Glutamatergic neuron (in vitro differentiated cells): ENCODE data around the gene COPS4. TPM values are rescaled to one million over a fixed set of nuclear protein-coding genes. Genes with fewer than 3 reads are reported as not detected.
A peak's percentile ranks its signal among the peaks of the same experiment; 100 is the strongest.

Experiments
- DNase-seq: peaks from one replicate; pipeline ENCODE4 v3.0.0; 2022
- H3K27ac Mint-ChIP-seq: one replicate; pipeline ENCODE4 v1.8.0; 2020; ENCODE audit warnings: mild to moderate bottlenecking, mixed read lengths, inconsistent platforms; ENCODE audit not compliant: unreplicated experiment
- H3K27me3 Mint-ChIP-seq: one replicate; pipeline ENCODE4 v1.8.0; 2020; ENCODE audit warnings: mild to moderate bottlenecking, moderate library complexity, mixed read lengths, inconsistent platforms; ENCODE audit not compliant: unreplicated experiment
- H3K36me3 Mint-ChIP-seq: one replicate; pipeline ENCODE4 v1.8.0; 2020; ENCODE audit warnings: mild to moderate bottlenecking, mixed read lengths, inconsistent platforms; ENCODE audit not compliant: unreplicated experiment
- H3K4me1 Mint-ChIP-seq: one replicate; pipeline ENCODE4 v1.8.0; 2020; ENCODE audit warnings: mild to moderate bottlenecking, low read depth, mixed read lengths, inconsistent platforms; ENCODE audit not compliant: unreplicated experiment
- H3K4me3 Mint-ChIP-seq: one replicate; pipeline ENCODE4 v1.8.0; 2020; ENCODE audit warnings: mild to moderate bottlenecking, mixed read lengths, inconsistent platforms; ENCODE audit not compliant: unreplicated experiment
- H3K9me3 Mint-ChIP-seq: one replicate; pipeline ENCODE4 v1.8.0; 2020; ENCODE audit warnings: mild to moderate bottlenecking, moderate library complexity, mixed read lengths, inconsistent platforms; ENCODE audit not compliant: unreplicated experiment
- CTCF ChIP-seq: fragments of 200-600 bp; sonication (generic); IDR thresholded peaks from one replicate; pipeline ENCODE4 v1.5.0; 2021; ENCODE audit not compliant: partially characterized antibody, unreplicated experiment
- total RNA-seq: library from RNA; stranded (reverse); fragmentation: NEBNext Ultra II Directional; extraction: Animal tissue kit (Norgen Biotek cat#: 25700); gene quantifications from one replicate; pipeline ENCODE4 v1.2.1, GENCODE V29; 2021; ENCODE audit not compliant: unreplicated experiment

Gene COPS4
- total RNA-seq, 1 donor from 2014 or later: 35.2 TPM

- no peak overlapping the region for H3K27ac Mint-ChIP-seq
- H3K36me3 Mint-ChIP-seq: peaks cover 5% of the 10 kb centered on the region
- DNase-seq: no peak
- no peak for TF ChIP-seq CTCF
- peaks cover 9% of the 10 kb centered on the region for H3K9me3 Mint-ChIP-seq
- H3K4me1 Mint-ChIP-seq: no peaks in the 10 kb centered on the region
- peaks cover 3% of the 10 kb centered on the region for H3K27me3 Mint-ChIP-seq
- no peak overlapping the region for H3K4me3 Mint-ChIP-seq
These were observed 10.8 kb upstream of the COPS4 start for GRCh38 chr4:83024233-83024632.

- no peak overlapping the region for H3K27ac Mint-ChIP-seq
- H3K4me3 Mint-ChIP-seq: no peak overlapping the region
- H3K27me3 Mint-ChIP-seq: peaks cover 3% of the 10 kb centered on the region
These were observed 9.4 kb upstream of the COPS4 start for GRCh38 chr4:83025563-83025962.

GRCh38 chr4:83028976-83029375, 6.0 kb upstream of the COPS4 start:
- no peak overlapping the region for H3K27ac Mint-ChIP-seq
- H3K4me3 Mint-ChIP-seq: no peak overlapping the region
- DNase-seq: no peak
- peaks cover 8% of the 10 kb centered on the region for H3K9me3 Mint-ChIP-seq
- TF ChIP-seq CTCF: no peak
- peaks cover 5% of the 10 kb centered on the region for H3K27me3 Mint-ChIP-seq
- H3K36me3 Mint-ChIP-seq: peaks cover 5% of the 10 kb centered on the region
- H3K4me1 Mint-ChIP-seq: no peaks in the 10 kb centered on the region

More at GRCh38 chr4:83025563-83025962, 9.4 kb upstream of the COPS4 start:
- Mint-ChIP-seq H3K9me3 (peaks cover 9% of the 10 kb centered on the region), H3K36me3 (peaks cover 5% of the 10 kb centered on the region), H3K4me1 (no peaks in the 10 kb centered on the region)
- no peak for DNase-seq
- no peak for TF ChIP-seq CTCF

- Mint-ChIP-seq H3K4me3 (no peak overlapping the region), H3K27me3 (peaks cover 5% of the 10 kb centered on the region), H3K4me1 (no peaks in the 10 kb centered on the region), H3K36me3 (peaks cover 5% of the 10 kb centered on the region), H3K9me3 (peaks cover 6% of the 10 kb centered on the region), H3K27ac (no peak overlapping the region)
- no peak for TF ChIP-seq CTCF
- no peak for DNase-seq
These were observed 5.3 kb upstream of the COPS4 start for GRCh38 chr4:83029688-83030087.

- no peak overlapping the region for H3K27ac Mint-ChIP-seq
- H3K4me1 Mint-ChIP-seq: peaks cover 5% of the 10 kb centered on the region
- H3K4me3 Mint-ChIP-seq: peak overlapping the region; percentile 2
- H3K27me3 Mint-ChIP-seq: peaks cover 2% of the 10 kb centered on the region
- H3K9me3 Mint-ChIP-seq: peaks cover 2% of the 10 kb centered on the region
- TF ChIP-seq CTCF: no peak
- no peaks in the 10 kb centered on the region for H3K36me3 Mint-ChIP-seq
- no peak for DNase-seq
These were observed 2.1 kb downstream of the COPS4 start for GRCh38 chr4:83036991-83037665.
